Psoas muscle (tissue), 8 donors: ENCODE measurements around the gene MRM2. TPM values are rescaled to one million over a fixed set of nuclear protein-coding genes. Genes with fewer than 3 reads are reported as not detected.

Experiments
- ATAC-seq, 4 donors: fragments of 200-7000 bp; cut with Tn5 transposase; one replicate each; pipeline ENCODE4 v1.9.1; 2020; ENCODE audit warnings: moderate library complexity in 3 of 4, mild to moderate bottlenecking in 2 of 4
- DNase-seq, 2 donors: peaks; one replicate each; pipeline ENCODE4 v3.0.0-alpha.2; 2020
- H3K27ac ChIP-seq: fragments of 200-600 bp; one replicate; pipeline ENCODE4 v1.8.0; 2022
- H3K27me3 ChIP-seq, 3 donors: fragments of 200-600 bp in 1 of 3; one replicate each; pipeline versions ENCODE4 v1.6.1 to v1.8.0; 2013 to 2022; ENCODE audit warnings: low read length in 2 of 3, mild to moderate bottlenecking in 2 of 3, moderate library complexity in 1 of 3; ENCODE audit not compliant: insufficient read depth in 3 of 3
- H3K36me3 ChIP-seq, 2 donors: fragments of 200-600 bp in 1 of 2; one replicate each; pipeline versions ENCODE4 v1.6.1 to v1.8.0; 2013 to 2022; ENCODE audit warnings: low read depth in 1 of 2, mild to moderate bottlenecking in 1 of 2, moderate library complexity in 1 of 2; ENCODE audit not compliant: insufficient read depth in 1 of 2
- H3K4me1 ChIP-seq: fragments of 200-600 bp; one replicate; pipeline ENCODE4 v1.8.0; 2022
- H3K4me3 ChIP-seq: fragments of 200-600 bp; one replicate; pipeline ENCODE4 v1.8.0; 2022; ENCODE audit warnings: mild to moderate bottlenecking
- H3K9me3 ChIP-seq: fragments of 200-600 bp; one replicate; pipeline ENCODE4 v1.8.0; 2022
- WGBS, 3 donors: extraction: QIAGEN DNeasy Blood & Tissue Kit; methylation state at CpG; one replicate each; pipeline versions ENCODE4 v1.1.6 to v1.1.7; 2013; 5-methylcytosine and 5-hydroxymethylcytosine counted together
- intact Hi-C, 2 donors: fragments of 100-400 bp; cut with DNase I; formaldehyde crosslinking; loops; one replicate each; pipeline versions ENCODE4 v1.11.0 to v1.14.2; 2022
- polyA plus RNA-seq, 3 donors: library from polyadenylated mRNA; stranded (reverse); fragments of 200-250 nt; gene quantifications; one replicate each; pipeline ENCODE4 v1.2.3, GENCODE V29; 2013
- total RNA-seq, 4 donors: library from RNA; stranded (reverse); fragmentation: NEBNext Ultra II Directional in 2 of 4; extraction: Animal tissue kit (Norgen Biotek cat#: 25700) in 2 of 4; gene quantifications; one replicate each; pipeline versions ENCODE4 v1.2.1 to v1.2.4, GENCODE V29; 2021 to 2023
- TF ChIP-seq, protein P1 (sequence below): fragments of 200-600 bp; IDR thresholded peaks from one replicate; pipeline ENCODE4 v1.8.0; 2022; ENCODE audit warnings: antibody characterized with exemption
- donor health status: healthy with polysubstance abuse.
- donor health status: DM: no; HTN: no; CAD: no; lungs with moderate emphysema.
- donor health status: Bipolar disorder and iron deficiency.
- donor health status: healthy.
- donor health status: DM: yes; HTN: yes; CAD: no.
- donor health status: DM: no; HTN: no; CAD: no.
- donor health status: DM: no; HTN: no; CAD: no.
- donor health status: DM: yes; HTN: yes; CAD: no.

Gene MRM2
- total and polyA plus RNA-seq, 7 donors: 15.9 to 53.0 (median 21.6) TPM

DNA sequence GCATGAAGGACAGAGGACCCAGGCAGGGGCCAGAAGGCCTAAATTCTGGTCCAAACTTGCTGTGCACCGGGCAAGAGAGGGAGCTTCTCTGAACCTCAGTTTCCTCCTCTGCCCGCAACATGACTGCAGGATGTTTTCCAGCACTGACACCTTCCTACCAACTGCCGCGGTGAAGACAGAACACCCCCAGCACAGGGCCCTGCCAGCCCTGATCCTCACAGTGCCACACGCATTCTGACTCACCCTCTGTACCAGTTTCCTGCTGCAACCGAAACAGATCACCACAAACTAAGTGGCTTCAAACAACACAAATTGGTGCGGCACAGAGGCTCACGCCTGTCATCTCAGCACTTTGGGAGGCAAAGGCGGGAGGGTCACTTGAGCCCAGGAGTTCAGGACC is 27.4 kb downstream of the MRM2 start:
- Histone ChIP-seq H3K27me3 (no peaks in the 10 kb centered on the region), H3K9me3 (no peaks in the 10 kb centered on the region), H3K36me3 (peaks cover 0 to 82% of the 10 kb centered on the region in 2 donors), H3K4me1 (no peaks in the 10 kb centered on the region), H3K27ac (no peak overlapping the region), H3K4me3 (no peak overlapping the region)
- TF ChIP-seq, protein P1, sequence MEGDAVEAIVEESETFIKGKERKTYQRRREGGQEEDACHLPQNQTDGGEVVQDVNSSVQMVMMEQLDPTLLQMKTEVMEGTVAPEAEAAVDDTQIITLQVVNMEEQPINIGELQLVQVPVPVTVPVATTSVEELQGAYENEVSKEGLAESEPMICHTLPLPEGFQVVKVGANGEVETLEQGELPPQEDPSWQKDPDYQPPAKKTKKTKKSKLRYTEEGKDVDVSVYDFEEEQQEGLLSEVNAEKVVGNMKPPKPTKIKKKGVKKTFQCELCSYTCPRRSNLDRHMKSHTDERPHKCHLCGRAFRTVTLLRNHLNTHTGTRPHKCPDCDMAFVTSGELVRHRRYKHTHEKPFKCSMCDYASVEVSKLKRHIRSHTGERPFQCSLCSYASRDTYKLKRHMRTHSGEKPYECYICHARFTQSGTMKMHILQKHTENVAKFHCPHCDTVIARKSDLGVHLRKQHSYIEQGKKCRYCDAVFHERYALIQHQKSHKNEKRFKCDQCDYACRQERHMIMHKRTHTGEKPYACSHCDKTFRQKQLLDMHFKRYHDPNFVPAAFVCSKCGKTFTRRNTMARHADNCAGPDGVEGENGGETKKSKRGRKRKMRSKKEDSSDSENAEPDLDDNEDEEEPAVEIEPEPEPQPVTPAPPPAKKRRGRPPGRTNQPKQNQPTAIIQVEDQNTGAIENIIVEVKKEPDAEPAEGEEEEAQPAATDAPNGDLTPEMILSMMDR: no peak
- WGBS, 3 donors: 90 to 93% (median 92%) methylated on average over 9 of the region's 9 CpGs
- DNase-seq: peak in 1 of 2 donors; percentile 5
- ATAC-seq: no peak
- intact Hi-C loops: loop anchor here in 1 of 2 donors (5.0 kb wide), 1 partner anchor 632 kb away; no protein-coding TSS in a partner anchor

DNA sequence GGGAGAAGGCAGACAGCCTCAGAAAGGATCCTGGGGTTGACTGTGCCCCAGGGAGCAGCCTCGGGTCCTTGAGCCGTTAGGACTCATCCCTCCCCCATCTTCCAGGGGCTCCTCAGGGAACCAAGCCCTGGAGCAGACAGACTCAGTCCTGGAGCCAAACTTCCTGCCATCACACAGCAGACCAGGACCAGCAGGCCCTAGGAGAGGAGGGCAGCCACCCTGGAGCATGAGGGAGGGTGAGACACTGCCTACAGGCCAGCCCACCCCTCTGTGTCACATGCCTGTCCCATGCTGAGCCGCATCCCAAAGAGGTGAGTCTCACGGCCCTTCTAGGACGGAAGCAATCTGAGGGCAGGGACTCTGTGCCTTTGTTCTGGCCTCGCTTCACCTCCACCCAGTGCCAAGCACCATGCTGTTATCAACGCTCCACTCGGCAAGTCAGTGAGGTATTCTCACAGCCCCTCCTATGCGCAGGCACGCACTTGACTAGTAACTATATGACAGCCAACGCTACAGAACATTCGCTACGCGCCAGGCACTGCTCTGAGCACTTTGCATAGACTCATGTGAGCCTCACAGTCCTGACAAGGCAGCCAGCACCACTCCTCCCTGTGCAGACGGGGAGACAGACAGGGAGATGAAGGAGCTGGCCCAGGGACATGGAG is 28.3 kb downstream of the MRM2 start:
- 92 to 94% (median 94%) methylated on average over 15 of the region's 15 CpGs for WGBS, 3 donors
- ATAC-seq (no peak), DNase-seq (no peak)
- H3K9me3 ChIP-seq: no peaks in the 10 kb centered on the region
- no peaks in the 10 kb centered on the region for H3K4me1 ChIP-seq
- intact Hi-C loops: loop anchor here in 1 of 2 donors (5.0 kb wide), 1 partner anchor 631 kb away; no protein-coding TSS in a partner anchor
- TF ChIP-seq, protein P1: no peak
- H3K36me3 ChIP-seq: peaks cover 0 to 77% of the 10 kb centered on the region in 2 donors
- H3K27ac ChIP-seq: no peak overlapping the region
- H3K27me3 ChIP-seq: no peaks in the 10 kb centered on the region
- no peak overlapping the region for H3K4me3 ChIP-seq

DNA sequence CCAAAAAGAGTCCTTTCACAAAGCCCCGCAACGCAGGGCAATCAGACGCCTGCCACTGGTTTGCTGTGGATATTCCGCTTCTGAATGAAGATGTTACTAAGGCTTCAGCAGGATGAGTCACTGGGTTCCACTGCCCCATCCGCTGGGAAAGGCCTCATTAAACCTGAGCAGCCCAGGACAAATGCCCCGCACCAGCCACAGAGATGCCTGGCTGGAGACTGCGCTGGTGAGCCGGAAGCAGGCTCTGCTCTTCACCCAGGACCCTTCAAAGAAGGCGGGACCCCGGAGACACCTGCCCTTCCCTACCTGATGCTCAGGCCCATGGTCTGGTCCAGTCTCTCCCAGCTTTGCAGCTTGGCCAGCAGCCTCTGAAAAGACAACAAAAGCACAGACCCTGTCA is 29.1 kb downstream of the MRM2 start:
- TF ChIP-seq, protein P1: no peak
- intact Hi-C loops: loop anchor here in 1 of 2 donors (5.0 kb wide), 1 partner anchor 631 kb away; no protein-coding TSS in a partner anchor
- Histone ChIP-seq H3K9me3 (no peaks in the 10 kb centered on the region), H3K4me1 (no peaks in the 10 kb centered on the region), H3K27me3 (no peaks in the 10 kb centered on the region), H3K4me3 (no peak overlapping the region), H3K27ac (no peak overlapping the region), H3K36me3 (peaks cover 0 to 76% of the 10 kb centered on the region in 2 donors)
- WGBS, 3 donors: 97 to 98% (median 98%) methylated on average over 10 of the region's 10 CpGs
- no peak for ATAC-seq
- DNase-seq: no peak

DNA sequence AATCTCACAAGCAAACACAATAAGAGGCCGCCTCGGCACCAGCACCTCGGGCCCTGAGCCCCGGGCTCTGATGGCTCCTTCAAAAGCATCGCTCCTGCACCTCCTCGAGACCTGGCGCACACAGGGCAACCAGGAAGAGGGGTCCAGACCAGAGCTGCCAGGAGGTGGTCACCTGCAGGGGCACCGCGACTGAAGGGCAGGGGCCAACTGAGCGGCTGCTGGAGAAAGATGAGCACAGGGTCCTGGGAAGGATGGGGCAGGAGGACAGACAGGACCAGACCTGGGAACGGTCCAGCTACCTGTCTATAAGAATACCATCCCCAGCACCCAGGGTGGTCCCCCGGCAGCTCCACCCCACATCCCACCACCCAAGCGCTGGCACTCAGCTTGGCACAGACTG is 30.1 kb downstream of the MRM2 start:
- H3K27ac ChIP-seq: no peak overlapping the region
- H3K36me3 ChIP-seq: peaks cover 0 to 76% of the 10 kb centered on the region in 2 donors
- H3K27me3 ChIP-seq: no peaks in the 10 kb centered on the region
- intact Hi-C loops: loop anchor here in 1 of 2 donors (5.0 kb wide), 1 partner anchor 630 kb away; no protein-coding TSS in a partner anchor
- ATAC-seq (no peak), DNase-seq (no peak)
- no peaks in the 10 kb centered on the region for H3K9me3 ChIP-seq
- 97 to 99% (median 98%) methylated on average over 13 of the region's 13 CpGs for WGBS, 3 donors
- H3K4me3 ChIP-seq: no peak overlapping the region
- TF ChIP-seq, protein P1: no peak
- H3K4me1 ChIP-seq: no peaks in the 10 kb centered on the region
